Heart left ventricle (tissue), 13 donors: Measurements from ENCODE around the gene BLZF1.

ENCODE experiments used
- POLR2A ChIP-seq, 2 donors: fragments of 450-650 bp; IDR thresholded peaks; one replicate each; pipeline ENCODE4 v1.6.1; 2017; ENCODE audit warnings: antibody characterized with exemption in 2 of 2, mild to moderate bottlenecking in 2 of 2, moderate library complexity in 2 of 2
- TF ChIP-seq, protein P1 (sequence below), 12 donors: fragments of 200-600 bp; sonication (generic) in 4 of 12; IDR thresholded peaks; one replicate each; pipeline versions ENCODE4 v1.5.0 to v1.8.0; 2018 to 2022; ENCODE audit warnings: antibody characterized with exemption in 12 of 12, mild to moderate bottlenecking in 5 of 12
- donor health status: ischemic (EF 13 %, LVEDD 7.1; RV severe dilation, severe dysfunction).
- donor health status: DM: no; HTN: yes; CAD: no.
- donor health status: DM: no; HTN: no; CAD: no.
- donor health status: ischemic (EF 25% LVEDD 6.9; RV normal size, moderate dysfunction).
- donor health status: ischemic (EF 25% LVEDD 5.7; RV mildly dilated, moderate dysfunction).
- donor health status: ischemic (EF 35%, LVEDD 5.7; RV mildly dilated, moderate dysfunction).
- donor health status: nonischemic (EF 11% LVEDD 7.7; RV severe dilation, severe dysfunction).
- donor health status: DM: yes; HTN: yes; CAD: no.
- donor health status: PGD.
- donor health status: ischemic (EF 29% LVEDD 5.4; RV normal size, mild dysfunction).
- donor health status: nonischemic (EF 23%, LVEDD 6.1; RV moderate dilation, normal function).

GRCh38 chr1:169381162-169381561 lies 13.2 kb downstream of the BLZF1 start:
- TF ChIP-seq, protein P1, sequence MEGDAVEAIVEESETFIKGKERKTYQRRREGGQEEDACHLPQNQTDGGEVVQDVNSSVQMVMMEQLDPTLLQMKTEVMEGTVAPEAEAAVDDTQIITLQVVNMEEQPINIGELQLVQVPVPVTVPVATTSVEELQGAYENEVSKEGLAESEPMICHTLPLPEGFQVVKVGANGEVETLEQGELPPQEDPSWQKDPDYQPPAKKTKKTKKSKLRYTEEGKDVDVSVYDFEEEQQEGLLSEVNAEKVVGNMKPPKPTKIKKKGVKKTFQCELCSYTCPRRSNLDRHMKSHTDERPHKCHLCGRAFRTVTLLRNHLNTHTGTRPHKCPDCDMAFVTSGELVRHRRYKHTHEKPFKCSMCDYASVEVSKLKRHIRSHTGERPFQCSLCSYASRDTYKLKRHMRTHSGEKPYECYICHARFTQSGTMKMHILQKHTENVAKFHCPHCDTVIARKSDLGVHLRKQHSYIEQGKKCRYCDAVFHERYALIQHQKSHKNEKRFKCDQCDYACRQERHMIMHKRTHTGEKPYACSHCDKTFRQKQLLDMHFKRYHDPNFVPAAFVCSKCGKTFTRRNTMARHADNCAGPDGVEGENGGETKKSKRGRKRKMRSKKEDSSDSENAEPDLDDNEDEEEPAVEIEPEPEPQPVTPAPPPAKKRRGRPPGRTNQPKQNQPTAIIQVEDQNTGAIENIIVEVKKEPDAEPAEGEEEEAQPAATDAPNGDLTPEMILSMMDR (IDR thresholded peaks at IDR 0.05): no peak
- TF ChIP-seq POLR2A (IDR thresholded peaks at IDR 0.05): no peak
